Epithelial cell of proximal tubule (primary cell): ENCODE data around the gene SPEF2. TPM values are rescaled to one million over a fixed set of nuclear protein-coding genes. Genes with fewer than 3 reads are reported as not detected.

Experiments
- DNase-seq: peaks from one replicate; pipeline ENCODE4 v3.0.0-alpha.2; 2011; ENCODE audit warnings: low read depth
- H3K4me3 ChIP-seq: 2 replicates; pipeline ENCODE4 v1.5.1; 2011; ENCODE audit warnings: low read depth, mild to moderate bottlenecking, low read length
- CTCF ChIP-seq: conservative IDR thresholded peaks from 2 replicates; pipeline ENCODE4 v1.5.1; 2012; ENCODE audit warnings: low read depth, mild to moderate bottlenecking, low read length
- total RNA-seq: library from RNA; depleted of rRNA; stranded (reverse); fragments of >200 nt; gene quantifications from 2 replicates; pipeline ENCODE4 v1.2.3, GENCODE V29; 2015

SPEF2 gene
- total RNA-seq, 1 donor from 2014 or later = 2.3 TPM

GRCh38 chr5:35794684-35795375 lies 177.2 kb downstream of the SPEF2 start:
- no peak overlapping the region for H3K4me3 ChIP-seq
- TF ChIP-seq CTCF = no peak

GRCh38 chr5:35799181-35799580 lies 181.5 kb downstream of the SPEF2 start:
- DNase-seq = no peak
- H3K4me3 ChIP-seq = no peak overlapping the region
- TF ChIP-seq CTCF = no peak

More at GRCh38 chr5:35794684-35795375, 177.2 kb downstream of the SPEF2 start:
- no peak for DNase-seq

GRCh38 chr5:35799753-35800152 lies 182.1 kb downstream of the SPEF2 start:
- TF ChIP-seq CTCF = no peak
- H3K4me3 ChIP-seq = no peak overlapping the region
- no peak for DNase-seq

GRCh38 chr5:35803191-35803651 lies 185.6 kb downstream of the SPEF2 start:
- no peak for DNase-seq
- no peak overlapping the region for H3K4me3 ChIP-seq
- no peak for TF ChIP-seq CTCF

- no peak for TF ChIP-seq CTCF
- no peak for DNase-seq
- no peak overlapping the region for H3K4me3 ChIP-seq
Observed at GRCh38 chr5:35804201-35804653, 186.6 kb downstream of the SPEF2 start.

- no peak for DNase-seq
- H3K4me3 ChIP-seq = no peak overlapping the region
- no peak for TF ChIP-seq CTCF
Observed at GRCh38 chr5:35804841-35805240, 187.2 kb downstream of the SPEF2 start.

- H3K4me3 ChIP-seq = no peak overlapping the region
- TF ChIP-seq CTCF = no peak
- no peak for DNase-seq
Observed at GRCh38 chr5:35810601-35811000, 192.9 kb downstream of the SPEF2 start.
